GM19023 (cell line): ENCODE results near the gene SPIN1.

ENCODE experiments used
- ATAC-seq: cut with Tn5 transposase; IDR thresholded peaks from one replicate; pipeline ENCODE4 v1.9.1; 2021; ENCODE audit warnings: mild to moderate bottlenecking, moderate library complexity; ENCODE audit not compliant: unreplicated experiment

Gene SPIN1

DNA sequence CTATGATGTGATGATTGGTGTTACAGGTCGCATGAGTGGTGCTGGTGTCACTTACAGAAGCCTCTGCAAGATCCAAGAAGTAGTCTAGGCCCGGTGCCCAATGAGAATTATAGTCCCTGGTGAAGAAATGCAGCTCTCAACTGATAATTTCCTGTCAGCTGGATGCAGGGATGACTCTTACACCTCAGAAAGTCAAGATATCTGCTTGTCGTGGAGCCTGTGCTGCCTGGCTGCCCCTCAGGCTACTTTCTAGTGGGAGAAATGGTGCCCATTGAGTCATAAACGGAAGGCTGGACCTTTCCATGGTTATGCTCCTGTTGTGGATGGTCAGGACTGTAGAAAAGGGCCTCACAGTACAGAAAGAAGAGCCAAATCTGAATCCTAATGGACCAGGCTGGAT is 99.9 kb downstream of the SPIN1 start:
- ATAC-seq = no peak

DNA sequence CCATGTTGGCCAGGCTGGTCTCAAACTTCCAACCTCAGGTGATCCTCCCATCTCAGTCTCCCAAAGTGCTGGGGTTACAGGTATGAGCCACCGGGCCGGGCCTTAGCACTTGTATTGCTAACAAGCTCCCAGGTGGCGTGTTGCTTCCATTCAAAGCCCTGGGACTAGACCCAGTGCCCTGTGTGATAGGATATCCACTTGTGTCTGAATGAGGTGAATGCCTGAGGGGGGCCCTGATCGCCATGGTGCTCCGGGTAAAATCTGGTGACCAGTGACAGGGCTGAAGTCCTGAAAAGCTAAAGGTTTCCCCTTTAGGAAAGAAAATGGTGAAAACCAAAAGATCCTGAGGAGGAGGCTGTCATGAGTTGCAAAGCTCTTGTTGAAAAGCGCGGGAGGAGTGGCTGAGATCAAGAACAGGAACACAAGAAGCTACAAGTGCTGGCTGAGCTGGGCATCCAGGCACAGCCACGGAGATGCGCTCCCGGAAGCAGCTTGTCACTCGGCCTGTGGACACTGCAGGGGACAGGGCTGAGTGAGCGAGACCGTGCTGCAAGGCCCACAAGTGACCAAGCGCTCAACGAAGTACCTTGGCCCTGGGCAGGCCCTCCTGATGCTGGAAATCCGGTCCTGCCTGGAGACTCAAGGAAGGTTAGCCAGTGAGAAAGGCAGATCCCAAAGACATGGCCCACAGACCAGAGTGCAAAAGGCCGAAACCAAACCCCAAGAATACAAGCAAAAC is 106.9 kb downstream of the SPIN1 start:
- ATAC-seq = no peak

DNA sequence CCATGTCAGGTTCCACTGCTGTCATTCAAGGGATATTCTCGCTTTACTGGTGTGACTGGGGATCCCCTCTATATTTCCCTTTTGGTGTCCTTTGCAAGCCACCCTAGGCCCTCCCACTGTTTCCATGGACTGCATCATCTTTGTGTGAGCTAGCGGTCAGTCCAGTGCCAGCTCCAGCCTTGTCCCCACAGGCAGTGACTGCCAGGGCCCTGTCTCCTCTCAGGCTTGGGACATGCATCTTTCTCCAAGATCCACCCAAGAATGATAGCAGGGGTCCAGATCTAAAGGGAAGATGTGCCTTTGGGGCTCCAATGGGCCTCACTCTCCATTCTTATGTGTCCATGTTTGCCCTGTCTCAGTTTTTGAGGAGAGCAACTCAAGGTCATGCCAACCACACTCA is 109.0 kb downstream of the SPIN1 start:
- ATAC-seq = no peak

DNA sequence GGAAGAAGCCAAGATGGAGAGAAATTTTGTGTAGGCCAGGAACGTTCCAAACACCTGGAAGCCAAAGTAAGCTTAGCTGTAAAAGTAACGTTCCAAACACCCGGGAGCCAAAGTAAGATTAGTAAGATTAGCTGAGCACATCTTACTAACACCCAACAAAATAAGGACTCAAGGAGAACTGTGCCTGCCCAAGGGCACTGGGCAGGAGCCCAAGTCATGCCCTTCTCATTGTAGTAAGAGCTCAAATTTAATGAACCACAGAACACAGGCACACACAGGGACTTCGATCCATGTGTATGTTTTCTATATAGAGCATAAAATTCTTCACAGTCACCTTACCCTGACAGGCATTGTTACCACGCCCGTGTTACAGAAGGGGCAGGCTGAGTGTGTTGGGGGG is 110.6 kb downstream of the SPIN1 start:
- no peak for ATAC-seq

GRCh38 chr9:88501086-88501485 is 112.8 kb downstream of the SPIN1 start:
- no peak for ATAC-seq

GRCh38 chr9:88502552-88503034 is 114.3 kb downstream of the SPIN1 start:
- ATAC-seq = no peak

GRCh38 chr9:88503081-88503844 is 115.0 kb downstream of the SPIN1 start:
- ATAC-seq = no peak

DNA sequence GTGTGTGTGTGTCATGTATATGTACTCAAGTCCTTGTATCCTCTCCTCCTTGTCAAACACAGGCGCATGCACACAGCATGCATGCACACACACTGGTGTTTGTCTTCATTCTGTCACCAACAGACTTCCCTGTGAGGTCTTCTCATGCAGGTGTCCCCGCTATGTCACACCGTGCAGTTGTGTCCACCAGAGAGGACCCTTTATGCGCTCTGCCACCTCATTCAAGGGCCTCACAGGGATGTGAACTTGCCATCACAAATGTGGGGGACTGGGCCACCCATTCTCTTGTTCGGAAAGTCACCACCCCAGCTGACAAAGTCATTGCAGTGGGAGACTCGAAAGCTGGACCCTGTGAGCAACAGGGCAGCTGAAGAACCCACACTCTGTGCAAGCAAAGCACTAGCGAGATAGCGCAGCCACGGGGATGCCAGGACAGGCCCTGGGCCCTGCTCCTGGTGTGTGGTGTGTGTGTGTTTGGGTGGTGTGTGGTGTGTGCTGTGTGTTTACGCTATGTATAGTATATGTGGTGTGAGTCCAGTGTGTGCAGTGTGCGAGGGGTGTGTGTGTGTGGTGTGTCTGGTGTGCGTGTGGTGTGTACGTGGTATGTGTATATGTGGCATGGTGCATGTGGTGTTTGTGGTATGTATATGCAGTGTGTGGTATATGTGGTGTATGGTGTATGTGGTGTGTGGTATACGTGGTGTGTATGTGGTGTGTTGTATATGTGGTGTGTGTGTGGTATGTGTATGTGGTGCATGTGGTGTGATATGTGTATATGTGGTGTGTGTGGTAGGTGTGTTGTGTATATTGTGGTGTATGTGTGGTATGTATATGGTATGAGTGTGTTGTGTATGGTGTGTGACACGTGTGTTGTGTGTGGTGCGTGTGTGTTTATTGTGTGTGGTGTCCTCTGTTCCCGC is 115.9 kb downstream of the SPIN1 start:
- ATAC-seq = no peak

GRCh38 chr9:88508326-88508725 is 120.1 kb downstream of the SPIN1 start:
- no peak for ATAC-seq

GRCh38 chr9:88511906-88512305 is 123.7 kb downstream of the SPIN1 start:
- no peak for ATAC-seq

DNA sequence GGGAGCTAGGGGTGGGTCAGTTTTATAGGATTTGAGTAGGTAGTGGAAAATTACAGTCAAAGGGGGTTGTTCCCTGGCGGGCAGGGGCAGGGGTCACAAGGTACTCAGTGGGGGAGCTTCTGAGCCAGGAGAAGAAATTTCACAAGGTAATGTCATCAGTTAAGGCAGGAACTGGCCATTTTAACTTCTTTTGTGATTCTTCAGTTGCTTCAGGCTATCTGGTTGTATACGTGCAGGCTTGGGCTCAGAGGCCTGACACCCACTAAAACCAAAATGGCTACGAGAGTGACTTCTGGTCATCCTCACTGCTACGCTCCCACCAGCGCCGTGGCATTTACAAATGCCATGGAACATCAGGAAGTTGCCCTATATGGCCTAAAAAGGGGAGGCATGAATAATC is 126.0 kb downstream of the SPIN1 start:
- ATAC-seq = no peak

- no peak for ATAC-seq
Measured at GRCh38 chr9:88521308-88521707, 133.1 kb downstream of the SPIN1 start.

DNA sequence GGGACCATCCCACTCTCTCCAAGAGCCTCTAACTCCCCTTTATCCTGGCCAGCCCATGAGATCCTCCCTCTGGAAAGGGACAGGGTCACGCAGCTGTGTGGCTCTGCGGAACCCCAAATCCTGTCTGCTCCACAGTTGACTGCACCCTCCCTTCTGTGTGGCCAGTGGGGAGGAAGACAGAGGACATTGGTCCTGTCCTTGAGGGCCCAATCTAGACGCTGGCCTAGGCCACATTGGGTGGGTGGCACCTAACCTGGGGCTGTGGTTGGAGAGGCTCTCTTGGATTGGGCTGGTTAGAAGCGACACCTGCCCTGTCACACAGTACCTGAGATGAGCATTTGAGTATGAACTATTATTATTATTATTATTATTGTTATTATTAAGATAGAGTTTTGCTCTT is 134.1 kb downstream of the SPIN1 start:
- no peak for ATAC-seq

DNA sequence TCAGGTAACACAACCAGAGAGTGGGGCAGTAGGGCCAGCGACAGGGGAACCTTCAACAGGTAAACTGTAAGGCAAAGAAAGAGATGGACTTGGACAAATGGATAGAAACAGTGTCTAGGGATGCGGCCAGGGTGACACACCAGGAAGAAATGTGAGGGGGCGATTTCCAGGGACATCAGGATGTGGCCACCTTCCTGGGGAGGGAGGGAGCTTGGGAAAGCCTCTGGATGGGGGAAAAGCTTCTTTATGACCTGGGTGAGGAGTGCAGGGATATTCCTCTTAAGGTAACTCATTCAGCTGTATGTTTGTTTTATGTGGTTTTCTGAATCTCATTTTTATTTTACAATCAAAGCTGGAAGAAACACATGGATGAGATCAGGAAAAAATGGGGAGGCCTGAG is 134.8 kb downstream of the SPIN1 start:
- no peak for ATAC-seq

DNA sequence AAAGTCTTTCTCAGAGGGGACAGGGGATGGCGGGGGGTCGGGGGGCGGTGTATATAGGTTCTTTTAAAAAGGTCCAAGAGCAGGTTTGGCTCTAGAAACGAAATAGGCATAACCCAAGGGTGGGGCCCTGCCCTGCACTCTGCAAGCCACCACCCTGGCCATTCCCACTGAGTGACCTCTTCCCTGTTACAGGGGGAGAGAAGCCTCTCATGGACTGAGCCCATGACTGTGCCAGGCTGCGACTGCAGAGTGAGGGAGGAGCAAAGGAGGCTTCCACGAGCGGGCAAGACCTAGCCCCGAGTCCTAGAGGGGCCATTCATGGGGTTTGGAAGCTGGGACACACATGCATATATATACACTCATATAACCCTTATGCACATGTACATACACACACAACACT is 136.7 kb downstream of the SPIN1 start:
- ATAC-seq = no peak

DNA sequence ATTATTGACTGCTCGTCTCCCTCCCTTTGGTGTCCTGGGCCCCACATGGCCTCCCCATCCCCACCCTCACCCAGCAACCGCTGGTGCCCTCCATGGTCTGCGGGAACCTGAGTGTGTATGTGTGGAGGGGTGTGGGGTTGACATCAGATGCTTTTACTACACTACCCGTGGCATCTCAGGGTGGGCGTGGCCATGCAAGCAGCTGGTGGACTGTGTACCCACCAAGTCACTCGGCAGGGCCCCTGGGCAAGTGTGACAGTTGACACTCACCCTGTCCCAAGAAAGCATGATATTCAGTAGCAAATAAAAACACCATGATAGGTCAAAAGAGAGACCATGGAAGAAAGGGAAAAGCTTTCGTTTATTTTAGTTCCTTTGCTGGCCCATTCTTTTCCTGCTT is 139.4 kb downstream of the SPIN1 start:
- ATAC-seq = no peak
